Stomach (tissue), 4 donors: Measurements from ENCODE around the gene LILRB4.

Source experiments
- POLR2A ChIP-seq, 4 donors: fragments of 450-650 bp; IDR thresholded peaks; one replicate each; pipeline ENCODE4 v1.6.1; 2016; ENCODE audit warnings: antibody characterized with exemption in 4 of 4, control low read depth in 2 of 4, mild to moderate bottlenecking in 1 of 4, moderate library complexity in 1 of 4
- TF ChIP-seq, protein P1 (sequence below), 7 experiments: fragments of 450-650 bp in 4 of 7; fragments of 200-600 bp in 3 of 7; sonication (generic) in 3 of 7; IDR thresholded peaks; one replicate each; pipeline ENCODE4 v1.5.1; 2016 to 2019; ENCODE audit warnings: antibody characterized with exemption in 7 of 7, control low read depth in 2 of 7, mild to moderate bottlenecking in 1 of 7

DNA sequence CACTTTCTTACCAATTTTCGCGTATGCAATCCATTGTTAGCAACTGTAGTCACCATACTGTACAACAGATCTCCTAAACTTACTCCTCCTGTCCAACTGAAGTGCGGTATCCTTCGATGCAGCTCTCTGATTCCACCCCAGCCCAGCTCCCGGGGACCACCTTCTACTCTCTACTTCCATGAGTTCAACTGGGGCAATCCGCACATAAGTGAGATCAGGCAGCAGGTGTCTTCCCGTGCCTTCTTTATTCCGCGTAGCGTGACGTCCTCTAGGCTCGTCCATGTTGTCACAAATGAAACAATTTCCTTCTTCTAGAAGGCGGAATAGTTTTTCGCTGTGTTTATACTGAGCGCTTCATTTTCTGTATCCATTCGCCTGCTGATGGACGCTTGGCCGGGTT lies 24.1 kb upstream of the LILRB4 start:
- TF ChIP-seq, protein P1, sequence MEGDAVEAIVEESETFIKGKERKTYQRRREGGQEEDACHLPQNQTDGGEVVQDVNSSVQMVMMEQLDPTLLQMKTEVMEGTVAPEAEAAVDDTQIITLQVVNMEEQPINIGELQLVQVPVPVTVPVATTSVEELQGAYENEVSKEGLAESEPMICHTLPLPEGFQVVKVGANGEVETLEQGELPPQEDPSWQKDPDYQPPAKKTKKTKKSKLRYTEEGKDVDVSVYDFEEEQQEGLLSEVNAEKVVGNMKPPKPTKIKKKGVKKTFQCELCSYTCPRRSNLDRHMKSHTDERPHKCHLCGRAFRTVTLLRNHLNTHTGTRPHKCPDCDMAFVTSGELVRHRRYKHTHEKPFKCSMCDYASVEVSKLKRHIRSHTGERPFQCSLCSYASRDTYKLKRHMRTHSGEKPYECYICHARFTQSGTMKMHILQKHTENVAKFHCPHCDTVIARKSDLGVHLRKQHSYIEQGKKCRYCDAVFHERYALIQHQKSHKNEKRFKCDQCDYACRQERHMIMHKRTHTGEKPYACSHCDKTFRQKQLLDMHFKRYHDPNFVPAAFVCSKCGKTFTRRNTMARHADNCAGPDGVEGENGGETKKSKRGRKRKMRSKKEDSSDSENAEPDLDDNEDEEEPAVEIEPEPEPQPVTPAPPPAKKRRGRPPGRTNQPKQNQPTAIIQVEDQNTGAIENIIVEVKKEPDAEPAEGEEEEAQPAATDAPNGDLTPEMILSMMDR (IDR thresholded peaks at IDR 0.05), result no peak
- no peak for TF ChIP-seq POLR2A (IDR thresholded peaks at IDR 0.05)
